Measurements from ENCODE around the gene PDCD4. TPM values are rescaled to one million over a fixed set of nuclear protein-coding genes. Genes with fewer than 3 reads are reported as not detected.

The PDCD4 gene
- total and polyA plus RNA-seq, 10 of the 15 experiments (the other 5 are each of a cell fraction or from before 2014, with no cell fraction given): 101 to 372 (median 171) TPM

DNA sequence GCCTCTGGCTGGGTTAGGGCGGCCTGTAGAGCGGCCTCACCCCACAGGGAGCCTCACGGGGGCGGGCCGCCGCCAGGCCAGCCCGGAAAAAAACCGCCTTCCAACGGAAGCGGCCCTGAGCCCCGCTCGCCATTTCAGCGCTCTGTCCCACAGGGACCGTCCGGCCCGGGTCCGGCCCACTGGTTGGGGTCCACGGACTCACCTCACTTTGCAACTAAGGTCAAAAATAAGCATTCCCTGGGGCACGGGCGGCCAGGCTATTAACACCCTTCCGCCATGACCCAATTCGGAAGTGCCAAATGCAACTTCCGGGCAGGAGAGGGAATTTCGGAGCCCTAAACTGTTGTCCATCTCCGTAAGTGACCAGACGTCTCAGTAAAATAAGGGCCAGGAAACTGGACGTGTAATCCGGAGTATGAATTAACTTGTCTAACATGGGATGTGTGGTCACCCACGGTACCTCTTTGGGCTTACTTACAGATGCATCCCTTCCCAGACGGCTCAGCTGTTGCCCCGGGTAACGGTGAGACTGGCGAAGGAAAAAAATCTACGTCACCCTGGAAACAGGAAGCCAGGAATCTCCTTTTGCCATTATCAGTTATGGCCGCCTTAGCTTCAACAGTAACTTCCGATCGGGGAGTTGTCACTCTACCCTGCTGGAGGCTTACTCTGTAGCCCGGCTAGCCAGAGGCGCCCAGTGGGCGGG is 47.1 kb downstream of the PDCD4 start, which contains the start of gene BBIP1 (continued):
- no peak for TF ChIP-seq E2F4 (IDR thresholded peaks at IDR 0.05; ENCODE audit: low read depth, low read length)
- no peak for TF ChIP-seq MTA3 (IDR thresholded peaks at IDR 0.05; ENCODE audit: borderline replicate concordance, low read length)
- 0 out of 2 replicates have a peak, but pooled peaks have one; percentile 22 for TF ChIP-seq ATF2 (IDR thresholded peaks at IDR 0.05; ENCODE audit: low read length)
- TF ChIP-seq POLR2A (IDR thresholded peaks at IDR 0.05; ENCODE audit: low read depth, low read length): peak; percentile 92
- TF ChIP-seq CTCF (IDR thresholded peaks at IDR 0.05 in 2 of 3, conservative IDR thresholded peaks at IDR 0.05 in 1 of 3; ENCODE audit: control insufficient read depth in 2 of 3, extremely low read depth in 1 of 3, insufficient read depth in 1 of 3, low read depth in 3 of 3, low read length in 3 of 3): no peak
- TF ChIP-seq ZZZ3 (IDR thresholded peaks at IDR 0.05; ENCODE audit: control insufficient read depth, insufficient read length, low read depth): no peak
- TF ChIP-seq IKZF2 (IDR thresholded peaks at IDR 0.05): peak; percentile 93 to 96
- peak; percentile 96 for TF ChIP-seq ZBTB40 (IDR thresholded peaks at IDR 0.05; ENCODE audit: borderline replicate concordance)
- TF ChIP-seq YY1 (IDR thresholded peaks at IDR 0.05; ENCODE audit: low read depth, low read length): peak; percentile 99
- no peak for TF ChIP-seq ZNF217 (IDR thresholded peaks at IDR 0.05)
- TF ChIP-seq RBBP5 (conservative IDR thresholded peaks at IDR 0.05): no peak
- TF ChIP-seq IKZF1 (conservative IDR thresholded peaks at IDR 0.05): peak; percentile 96
- TF ChIP-seq POLR2AphosphoS5 (IDR thresholded peaks at IDR 0.05; ENCODE audit: low read length): peak; percentile 93
- TF ChIP-seq, protein P1, sequence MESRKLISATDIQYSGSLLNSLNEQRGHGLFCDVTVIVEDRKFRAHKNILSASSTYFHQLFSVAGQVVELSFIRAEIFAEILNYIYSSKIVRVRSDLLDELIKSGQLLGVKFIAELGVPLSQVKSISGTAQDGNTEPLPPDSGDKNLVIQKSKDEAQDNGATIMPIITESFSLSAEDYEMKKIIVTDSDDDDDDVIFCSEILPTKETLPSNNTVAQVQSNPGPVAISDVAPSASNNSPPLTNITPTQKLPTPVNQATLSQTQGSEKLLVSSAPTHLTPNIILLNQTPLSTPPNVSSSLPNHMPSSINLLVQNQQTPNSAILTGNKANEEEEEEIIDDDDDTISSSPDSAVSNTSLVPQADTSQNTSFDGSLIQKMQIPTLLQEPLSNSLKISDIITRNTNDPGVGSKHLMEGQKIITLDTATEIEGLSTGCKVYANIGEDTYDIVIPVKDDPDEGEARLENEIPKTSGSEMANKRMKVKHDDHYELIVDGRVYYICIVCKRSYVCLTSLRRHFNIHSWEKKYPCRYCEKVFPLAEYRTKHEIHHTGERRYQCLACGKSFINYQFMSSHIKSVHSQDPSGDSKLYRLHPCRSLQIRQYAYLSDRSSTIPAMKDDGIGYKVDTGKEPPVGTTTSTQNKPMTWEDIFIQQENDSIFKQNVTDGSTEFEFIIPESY (IDR thresholded peaks at IDR 0.05): 0 out of 2 replicates have a peak, but pooled peaks have one; percentile 34
- peak; percentile 94 for TF ChIP-seq NBN (IDR thresholded peaks at IDR 0.05)
- no peak for TF ChIP-seq RELA (IDR thresholded peaks at IDR 0.05; ENCODE audit: borderline replicate concordance, partially characterized antibody)
- TF ChIP-seq WRNIP1 (IDR thresholded peaks at IDR 0.05; ENCODE audit: borderline replicate concordance, low read depth, low read length): no peak
- TF ChIP-seq SIX5 (IDR thresholded peaks at IDR 0.05; ENCODE audit: low read depth, low read length, severe bottlenecking): peak; percentile 79
- TF ChIP-seq PAX5 (IDR thresholded peaks at IDR 0.05; ENCODE audit: borderline replicate concordance, low read depth, low read length): 0 out of 2 replicates have a peak, but pooled peaks have one; percentile 40
- TF ChIP-seq SREBF2 (IDR thresholded peaks at IDR 0.05; ENCODE audit: low read length): no peak

Data from GM12878 (cell line).